GM12874 (cell line): ENCODE results near the gene ADGRG7.
A peak's percentile ranks its signal among the peaks of the same experiment; 100 is the strongest.

ENCODE experiments used
- CTCF ChIP-seq: IDR thresholded peaks from 2 replicates; pipeline ENCODE4 v1.5.1; 2011; ENCODE audit warnings: low read depth, mild to moderate bottlenecking, control low read depth, low read length, moderate library complexity; ENCODE audit not compliant: insufficient read depth

The ADGRG7 gene

DNA sequence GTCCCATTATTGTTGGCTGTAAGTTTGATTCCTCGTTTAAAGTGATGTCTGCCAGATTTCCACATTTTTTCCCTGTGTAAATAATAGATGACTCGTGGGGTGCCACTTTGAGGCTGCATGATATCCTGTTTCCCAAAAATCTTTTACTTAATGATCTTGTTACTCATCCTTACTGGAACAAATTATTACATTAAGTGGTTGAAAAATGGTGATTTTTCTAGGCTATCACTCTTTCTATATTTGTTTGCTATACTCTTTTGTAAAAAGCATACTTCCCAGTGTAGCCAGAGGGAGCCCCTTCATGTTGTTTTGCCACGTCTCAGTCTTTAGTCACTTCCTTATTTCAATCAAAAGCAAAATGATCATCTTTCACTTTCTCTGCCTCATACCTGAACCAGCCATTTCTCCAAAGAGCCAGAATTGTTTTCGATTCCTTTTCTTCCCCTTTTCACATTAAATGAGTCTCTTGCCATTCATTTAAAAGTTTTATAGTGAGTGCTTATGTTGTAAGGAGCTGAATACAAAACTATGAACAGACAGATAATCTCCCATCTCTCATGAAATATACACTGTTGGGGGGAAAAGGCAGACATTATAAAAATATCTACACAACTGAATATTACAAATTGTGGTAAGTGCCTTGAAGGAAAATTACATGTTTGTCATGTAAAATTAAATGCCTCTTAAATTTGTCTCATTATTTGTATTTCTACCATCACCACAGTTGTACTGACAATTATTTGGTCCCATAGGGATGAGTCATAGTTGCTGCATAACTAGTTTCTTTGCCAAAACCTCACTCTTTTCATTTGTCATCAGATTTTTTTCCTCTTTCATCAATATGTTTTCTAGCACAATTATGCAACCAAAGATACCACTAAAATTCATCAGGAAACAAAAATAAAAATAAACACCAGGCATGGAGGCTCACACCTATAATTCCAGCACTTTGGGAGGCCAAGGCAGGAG lies 41.5 kb downstream of the ADGRG7 start:
- 0 out of 2 replicates have a peak, but pooled peaks have one; percentile 17 for TF ChIP-seq CTCF

- TF ChIP-seq CTCF = no peak
These were observed 44.3 kb downstream of the ADGRG7 start for GRCh38 chr3:100653604-100654294.

GRCh38 chr3:100656945-100657344 lies 47.5 kb downstream of the ADGRG7 start:
- TF ChIP-seq CTCF = no peak

GRCh38 chr3:100662113-100662823 lies 52.9 kb downstream of the ADGRG7 start:
- TF ChIP-seq CTCF = no peak

- TF ChIP-seq CTCF = no peak
These were observed 55.8 kb downstream of the ADGRG7 start for GRCh38 chr3:100665230-100665629.

- no peak for TF ChIP-seq CTCF
These were observed 72.1 kb downstream of the ADGRG7 start for GRCh38 chr3:100681496-100681895.
